GF-D8 (cell line): ENCODE measurements around the gene NOTCH1.

Source experiments
- DNase-seq: peaks from one replicate; lab custom pipeline; 2025; lab: John Stamatoyannopoulos, UW

The NOTCH1 gene

DNA sequence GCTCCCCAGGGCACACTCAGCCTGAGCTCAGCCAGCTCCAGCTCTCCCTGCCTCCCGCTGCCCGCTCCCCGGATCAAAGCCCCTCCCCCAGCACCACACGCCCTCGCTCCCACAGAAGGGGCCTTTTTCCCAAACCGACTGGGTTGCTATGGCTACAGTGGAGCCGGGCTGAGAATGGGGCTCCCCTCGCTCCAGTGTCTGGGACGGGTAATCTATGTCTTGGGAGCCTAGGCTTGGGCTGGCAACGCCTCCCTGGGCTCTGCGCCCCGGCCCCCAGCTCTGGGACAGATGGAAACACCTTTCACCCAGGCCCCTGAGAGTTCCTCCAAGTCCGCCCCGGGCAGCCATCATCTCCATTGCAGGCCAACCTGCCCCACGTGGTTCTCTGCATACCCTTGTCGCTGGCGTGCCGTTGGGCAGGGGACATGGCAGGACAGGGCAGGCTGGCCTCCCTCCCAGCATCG is 29.6 kb downstream of the NOTCH1 start:
- no peak for DNase-seq

DNA sequence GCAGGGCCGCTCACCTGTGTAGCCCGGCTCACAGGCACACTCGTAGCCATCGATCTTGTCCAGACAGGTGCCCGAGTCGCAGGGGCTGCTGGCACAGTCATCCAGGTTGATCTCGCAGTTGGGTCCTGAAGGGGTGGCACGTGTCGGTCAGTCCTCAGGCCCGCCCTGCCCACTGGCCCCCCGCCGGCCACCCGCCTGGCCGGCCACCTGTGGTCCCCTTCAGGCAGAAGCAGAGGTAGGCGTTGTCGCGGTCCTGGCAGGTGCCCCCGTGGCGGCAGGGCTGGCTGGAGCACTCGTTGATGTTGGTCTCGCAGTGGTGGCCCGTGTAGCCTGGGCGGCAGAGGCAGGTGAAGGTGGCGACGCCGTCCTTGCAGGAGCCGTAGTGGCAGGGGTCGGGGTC is 30.6 kb downstream of the NOTCH1 start:
- no peak for DNase-seq

DNA sequence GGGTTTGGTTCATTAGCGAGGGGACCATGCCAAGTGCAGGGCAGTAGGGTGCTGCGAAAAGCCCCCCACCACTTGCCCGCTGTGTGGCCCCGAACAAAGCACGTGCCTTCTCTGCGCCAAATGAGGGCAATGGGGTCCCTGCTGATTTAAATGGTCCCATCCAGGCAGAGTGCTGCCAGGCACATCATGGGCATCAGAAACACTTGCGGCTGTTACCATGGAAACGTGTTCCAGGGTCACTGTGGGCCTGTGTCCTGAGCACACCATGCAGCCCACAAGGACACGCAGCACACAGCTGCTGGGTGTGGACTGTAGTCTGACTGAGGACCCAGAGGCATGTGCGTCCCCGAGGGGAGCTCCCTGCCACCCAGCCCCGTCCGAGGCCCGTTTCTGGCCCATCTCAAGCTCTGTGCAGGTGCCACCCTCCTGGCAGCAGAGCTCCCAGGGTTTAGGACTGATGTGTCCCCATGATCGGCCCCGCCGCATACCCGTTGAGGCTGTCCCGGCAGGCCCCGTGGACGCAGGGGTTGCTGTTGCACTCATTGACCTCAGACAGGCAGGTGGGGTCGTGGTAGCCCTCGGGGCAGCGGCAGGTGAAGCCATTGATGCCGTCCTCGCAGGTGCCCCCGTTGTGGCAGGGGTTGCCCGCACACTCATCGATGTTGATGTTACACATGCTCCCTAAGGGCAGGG is 31.7 kb downstream of the NOTCH1 start:
- no peak for DNase-seq

DNA sequence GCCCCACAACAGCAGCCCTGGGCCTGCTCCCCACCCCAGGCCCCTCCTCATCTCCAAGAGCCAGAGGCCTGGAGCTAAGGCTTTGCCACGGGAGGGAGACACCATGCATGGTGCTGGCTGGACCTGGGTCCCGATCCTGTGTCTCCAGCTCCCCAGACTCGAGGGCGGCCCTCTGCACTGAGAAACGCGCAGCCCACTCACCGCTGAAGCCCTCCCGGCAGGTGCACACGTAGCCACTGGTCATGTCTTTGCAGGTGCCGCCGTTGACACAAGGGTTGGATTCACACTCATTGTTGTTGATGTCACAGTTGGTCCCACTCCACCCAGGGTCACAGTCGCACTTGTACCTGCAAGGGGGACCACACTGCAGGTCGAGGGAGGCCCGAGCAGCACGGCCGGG is 32.7 kb downstream of the NOTCH1 start:
- no peak for DNase-seq

DNA sequence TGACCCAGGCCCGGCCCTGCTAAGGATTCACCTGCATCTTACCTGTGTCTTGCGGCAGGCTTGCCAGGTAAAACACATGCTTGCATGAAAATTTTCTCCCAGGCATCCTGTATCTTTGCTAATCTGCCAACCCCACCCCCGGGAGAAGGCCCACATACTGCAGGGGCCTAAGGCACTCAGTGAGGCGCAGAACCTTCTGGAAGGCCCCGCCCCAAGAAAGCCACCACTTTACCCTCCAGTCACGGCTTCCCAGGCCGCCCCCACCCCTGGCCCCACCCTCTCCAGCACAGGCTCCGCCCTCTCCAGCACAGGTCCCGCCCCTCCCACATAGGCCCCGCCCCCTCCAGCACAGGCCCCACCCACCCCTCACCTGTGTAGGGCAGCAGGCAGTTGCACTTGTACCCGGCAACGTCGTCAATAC is 33.2 kb downstream of the NOTCH1 start:
- DNase-seq = no peak

DNA sequence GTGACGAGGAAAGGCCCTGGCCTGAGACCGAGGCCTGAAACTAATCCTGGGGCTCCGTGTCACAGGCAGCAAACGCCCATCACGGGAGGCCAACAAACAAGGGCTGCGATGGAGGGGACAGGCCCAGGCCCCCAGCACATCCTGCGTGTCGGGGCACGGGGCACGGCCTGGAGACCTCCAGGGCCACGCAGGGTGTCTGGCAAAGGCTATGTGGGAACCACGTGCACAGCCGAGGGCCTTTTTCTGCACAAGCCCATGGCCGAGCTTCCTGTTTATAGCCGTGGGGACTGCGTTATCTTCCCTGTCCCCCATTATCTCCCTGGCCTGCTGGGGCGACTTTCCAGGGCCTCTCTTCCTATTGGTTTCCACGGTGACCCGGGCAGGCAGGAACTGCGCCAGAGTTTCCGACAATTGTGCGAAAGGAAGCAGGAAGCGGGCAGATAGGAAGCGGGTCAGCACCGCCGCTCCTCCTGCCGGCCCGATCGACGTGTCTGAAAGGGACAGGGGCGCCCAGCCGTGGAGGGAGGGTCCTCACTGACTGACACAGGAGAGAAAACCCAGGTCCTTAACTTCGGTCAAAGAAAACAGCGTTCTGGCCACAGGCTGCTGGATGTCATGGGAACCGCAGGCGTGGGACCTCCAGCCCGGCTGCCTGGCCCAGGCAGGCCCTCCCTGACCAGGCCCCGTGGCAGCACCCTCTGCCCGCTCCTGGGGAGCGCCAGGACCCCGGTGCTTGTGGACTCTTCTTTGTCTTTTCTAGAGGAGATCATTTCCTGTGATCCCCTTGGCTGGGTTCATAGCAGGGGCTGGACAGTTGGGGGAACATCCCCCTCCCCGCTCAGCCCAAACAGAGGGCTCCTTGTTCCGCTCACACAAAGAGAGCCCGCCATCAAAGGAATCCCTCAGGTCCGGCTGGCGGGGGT is 33.9 kb downstream of the NOTCH1 start:
- DNase-seq = no peak

DNA sequence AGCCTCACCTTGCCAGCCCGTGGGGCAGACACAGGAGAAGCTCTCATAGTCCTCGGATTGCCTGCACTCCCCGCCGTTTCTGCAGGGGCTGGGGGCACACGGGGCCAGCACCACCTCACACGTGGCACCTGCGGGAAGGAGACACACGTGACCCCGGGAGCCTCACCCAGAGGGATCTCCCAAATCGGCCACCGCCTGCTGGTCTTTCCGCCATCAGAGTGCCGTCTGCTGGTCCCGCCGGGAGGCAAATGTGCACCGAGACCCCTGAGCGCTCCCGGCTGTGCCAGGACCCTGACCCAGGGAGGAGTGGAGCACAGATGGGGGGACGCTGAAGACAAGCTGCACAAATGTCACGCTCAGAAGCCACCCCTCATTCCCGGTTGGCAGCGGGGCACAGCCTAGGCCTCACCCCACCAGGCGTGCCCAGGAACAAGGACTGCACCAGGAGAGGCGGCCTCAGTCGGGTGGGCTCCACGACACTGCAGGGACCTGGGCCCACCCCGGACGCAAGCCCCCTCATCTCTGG is 34.6 kb downstream of the NOTCH1 start:
- no peak for DNase-seq

DNA sequence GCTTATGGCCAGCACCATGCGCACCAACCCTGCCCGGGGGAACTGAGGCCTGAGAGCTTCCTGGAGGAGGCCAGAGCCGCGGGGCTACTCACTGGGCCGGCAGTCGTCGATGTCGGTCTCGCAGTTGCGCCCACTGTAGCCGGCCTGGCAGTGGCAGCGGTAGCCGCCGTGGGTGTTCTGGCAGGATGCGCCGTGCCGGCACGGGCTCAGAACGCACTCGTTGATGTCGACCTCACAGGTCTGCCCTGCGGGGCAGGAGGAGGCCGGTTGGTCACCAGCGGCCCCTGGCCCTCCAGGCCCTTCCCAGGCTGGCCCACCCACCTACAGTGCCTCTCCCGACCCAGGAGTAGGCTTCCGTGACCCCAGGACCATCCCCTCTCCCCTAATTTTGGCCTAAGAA is 35.3 kb downstream of the NOTCH1 start:
- no peak for DNase-seq

DNA sequence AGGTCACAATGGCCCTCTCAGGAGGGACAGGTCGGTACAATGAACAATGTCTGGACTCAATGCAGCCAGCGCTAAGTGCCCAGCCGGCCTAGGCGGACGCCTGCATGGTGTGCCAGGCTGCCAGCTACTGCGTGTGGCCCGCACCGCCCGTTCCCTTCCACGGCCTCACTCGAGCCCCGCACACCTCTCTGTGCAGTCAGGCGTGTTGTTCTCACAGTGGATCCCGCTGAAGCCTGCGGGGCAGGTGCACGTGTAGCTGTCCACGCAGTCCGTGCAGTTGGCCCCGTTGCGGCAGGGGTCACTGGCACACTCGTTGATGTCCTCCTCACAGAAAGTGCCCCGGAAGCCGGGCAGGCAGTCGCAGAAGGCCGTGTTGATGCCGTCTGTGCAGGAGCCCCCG is 36.3 kb downstream of the NOTCH1 start:
- DNase-seq = no peak

DNA sequence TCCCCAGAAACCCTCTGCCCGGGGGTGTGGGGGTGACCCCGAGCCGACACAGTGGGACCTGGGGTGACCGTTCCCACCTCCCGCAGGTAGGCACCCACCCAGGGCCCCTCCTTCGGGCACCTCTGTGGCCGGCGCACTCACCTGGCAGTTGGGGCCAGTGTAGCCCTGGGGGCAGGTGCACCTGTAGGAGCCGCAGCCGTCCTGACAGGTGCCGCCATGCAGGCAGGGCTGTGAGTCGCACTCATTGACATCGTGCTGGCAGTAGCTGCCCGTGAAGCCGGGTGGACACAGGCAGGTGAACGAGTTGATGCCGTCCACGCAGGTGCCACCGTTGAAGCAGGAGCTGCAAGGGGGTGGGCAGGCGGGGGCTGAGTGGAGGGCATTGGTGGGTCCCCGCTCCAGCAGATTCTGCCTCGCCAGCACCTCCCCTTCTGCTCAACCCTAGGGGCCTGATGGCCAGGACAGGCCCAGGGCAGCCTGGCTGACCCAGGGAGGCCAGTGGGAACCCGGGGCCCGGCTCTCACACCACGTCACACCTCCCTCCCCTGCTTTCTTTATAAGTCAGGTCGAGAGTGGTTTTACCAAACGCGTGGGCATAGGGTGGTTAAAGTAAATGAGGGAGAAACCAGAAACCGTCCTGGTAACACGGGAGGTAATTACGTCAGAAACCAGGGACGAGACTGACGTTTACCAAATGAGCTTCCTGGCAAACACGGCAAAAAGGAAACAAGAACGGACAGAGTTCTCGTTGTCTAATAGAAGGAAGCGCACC is 36.9 kb downstream of the NOTCH1 start:
- DNase-seq = no peak

DNA sequence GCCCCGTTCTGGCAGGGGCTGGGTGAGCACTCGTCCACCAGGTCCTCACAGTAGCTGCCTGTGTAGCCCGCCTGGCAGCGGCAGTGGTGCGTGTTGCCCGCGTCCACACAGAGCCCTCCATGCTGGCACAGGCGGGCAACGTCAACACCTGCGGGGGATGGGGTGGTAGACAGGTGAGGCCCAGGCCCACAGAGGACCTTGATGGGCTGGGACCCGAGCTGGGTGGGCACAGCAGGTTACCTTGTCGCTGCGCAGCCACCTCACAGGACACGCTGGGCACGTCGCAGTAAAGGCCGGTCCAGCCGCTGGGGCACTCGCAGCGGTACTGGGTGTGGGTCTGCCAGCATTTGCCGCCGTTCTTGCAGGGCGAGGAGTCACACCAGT is 37.9 kb downstream of the NOTCH1 start:
- no peak for DNase-seq

DNA sequence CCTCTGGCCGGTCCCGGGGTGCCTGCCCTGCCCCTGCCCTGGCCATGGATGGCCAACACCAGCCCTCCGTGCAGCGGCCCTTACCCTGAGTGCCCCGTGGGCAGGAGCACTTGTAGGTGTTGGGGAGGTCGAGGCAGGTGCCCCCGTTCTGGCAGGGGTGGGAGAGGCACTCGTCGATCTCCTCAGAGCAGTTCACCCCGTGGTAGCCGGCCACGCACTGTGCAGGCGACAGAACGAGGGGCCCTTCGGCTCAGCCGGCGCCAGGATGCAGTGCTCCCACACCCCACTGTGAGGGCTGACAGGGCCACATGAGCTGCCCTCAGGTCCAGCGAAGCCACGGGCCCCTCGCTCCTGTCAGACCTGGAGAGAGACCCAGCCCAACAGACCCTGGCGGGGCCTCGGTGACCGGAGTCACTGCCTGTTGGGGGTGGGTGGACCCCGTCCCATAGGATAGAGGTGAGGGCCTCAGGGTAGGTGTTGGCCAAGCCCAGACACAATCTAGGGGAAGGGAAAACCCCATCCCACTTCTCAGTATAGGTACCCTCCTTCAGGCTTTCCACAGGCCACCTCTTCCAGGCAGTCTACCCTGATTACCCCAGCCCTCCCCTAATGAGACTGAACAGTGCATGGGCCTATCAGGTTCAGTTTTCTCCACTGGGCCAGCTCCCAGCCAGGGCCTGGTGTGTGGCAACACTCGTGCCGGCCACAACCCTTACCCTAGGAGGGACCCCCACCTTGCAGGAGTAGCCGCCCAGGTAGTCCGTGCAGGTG is 38.4 kb downstream of the NOTCH1 start:
- no peak for DNase-seq

DNA sequence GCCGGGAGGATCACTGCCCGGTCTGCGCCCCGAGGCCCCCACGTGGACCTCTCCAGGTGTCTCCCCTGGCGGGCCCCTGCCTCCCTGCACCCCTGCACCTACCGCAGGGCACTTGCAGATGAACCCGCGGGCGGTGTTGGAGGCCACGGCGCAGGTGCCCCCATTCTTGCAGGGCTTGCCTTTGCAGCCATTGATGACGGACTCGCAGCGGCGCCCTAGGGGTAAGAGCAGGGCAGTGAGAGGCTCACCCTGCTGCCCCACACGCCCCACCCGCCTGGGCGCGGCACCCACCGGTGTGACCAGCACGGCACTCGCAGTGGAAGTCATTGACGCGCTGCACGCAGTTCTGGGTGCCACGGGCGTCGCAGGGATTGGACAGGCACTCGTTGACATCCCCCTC is 39.4 kb downstream of the NOTCH1 start:
- DNase-seq = no peak

DNA sequence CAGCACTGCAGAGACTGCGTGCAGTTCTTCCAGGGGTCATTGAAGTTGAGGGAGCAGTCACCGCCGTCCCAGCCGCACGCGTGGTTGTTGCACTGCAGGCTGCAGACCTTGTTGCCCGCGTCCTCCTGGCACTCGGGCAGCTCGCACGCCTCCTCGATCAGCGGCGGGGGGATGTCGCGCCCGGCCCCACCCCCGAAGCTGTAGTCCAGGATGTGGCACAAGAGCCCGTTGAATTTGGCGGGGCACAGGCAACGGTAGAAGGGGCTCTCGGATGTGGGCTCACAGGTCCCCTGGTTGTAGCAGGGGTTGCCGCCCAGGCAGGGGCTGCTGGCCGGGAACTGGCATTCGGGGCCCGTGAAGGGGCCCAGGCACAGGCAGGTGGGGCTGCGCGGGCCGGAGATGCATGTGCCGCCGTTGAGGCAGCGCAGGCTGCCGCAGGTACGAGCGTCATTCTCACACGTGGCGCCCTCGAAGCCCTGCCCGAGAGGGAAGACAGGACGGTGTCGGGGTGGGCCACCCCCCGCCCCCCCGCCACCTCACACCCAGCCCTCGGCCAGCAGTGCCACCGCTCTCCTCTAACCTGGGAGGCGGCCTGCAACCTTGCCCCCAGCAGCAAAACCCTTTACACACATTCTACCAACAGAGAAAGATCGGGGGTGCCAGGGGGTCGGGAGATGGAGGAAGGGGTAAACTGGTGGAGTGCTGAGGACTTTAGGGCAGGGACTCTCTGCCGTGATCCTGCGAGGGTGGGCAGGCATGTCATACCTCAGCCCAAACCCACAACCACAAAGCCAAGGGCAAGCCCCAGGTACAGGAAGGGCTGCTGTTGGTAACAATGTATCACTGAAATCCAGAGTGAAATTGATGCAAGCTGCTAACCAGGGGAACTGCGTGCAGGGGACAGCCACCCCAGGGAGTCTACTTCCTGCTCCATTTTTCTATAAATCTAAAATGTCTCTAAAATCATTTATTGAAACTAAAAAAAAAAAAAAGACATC is 40.1 kb downstream of the NOTCH1 start:
- DNase-seq = no peak

DNA sequence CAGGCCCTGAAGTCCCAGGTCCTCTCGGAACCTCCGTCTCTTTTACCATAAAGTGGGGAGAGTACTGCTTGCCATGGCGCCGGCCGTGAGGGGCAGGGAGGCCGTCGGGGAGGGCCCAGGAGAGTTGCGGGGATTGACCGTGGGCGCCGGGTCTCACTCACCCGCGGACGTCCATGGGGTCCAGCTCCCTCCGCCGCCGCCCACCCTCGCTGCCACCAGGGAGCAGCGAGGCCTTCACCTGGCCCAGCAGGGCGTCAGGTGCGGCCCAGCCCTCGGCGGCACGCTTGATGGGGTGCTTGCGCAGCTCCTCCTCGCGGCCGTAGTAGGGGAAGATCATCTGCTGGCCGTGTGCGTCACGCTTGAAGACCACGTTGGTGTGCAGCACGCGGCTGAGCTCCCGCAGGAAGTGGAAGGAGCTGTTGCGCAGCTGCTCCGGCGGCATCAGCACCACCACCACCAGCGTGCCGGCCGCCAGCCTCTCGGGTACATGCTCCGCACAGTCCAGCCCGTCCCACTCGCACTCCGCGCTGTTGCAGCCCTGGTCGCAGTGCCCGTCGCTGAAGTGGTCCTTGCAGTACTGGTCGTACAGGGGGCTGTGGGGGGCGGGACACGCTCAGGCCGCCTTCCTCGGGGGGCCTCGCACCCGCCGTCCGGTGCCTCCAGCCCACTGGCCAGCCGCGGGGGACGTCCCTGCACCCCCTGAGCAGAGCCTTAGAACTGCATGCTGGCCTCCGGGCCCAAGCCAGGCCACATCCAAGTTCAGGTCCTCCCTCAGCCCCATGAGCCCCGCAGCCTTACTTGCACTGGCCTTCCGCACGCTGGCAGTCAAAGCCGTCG is 41.1 kb downstream of the NOTCH1 start:
- no peak for DNase-seq

DNA sequence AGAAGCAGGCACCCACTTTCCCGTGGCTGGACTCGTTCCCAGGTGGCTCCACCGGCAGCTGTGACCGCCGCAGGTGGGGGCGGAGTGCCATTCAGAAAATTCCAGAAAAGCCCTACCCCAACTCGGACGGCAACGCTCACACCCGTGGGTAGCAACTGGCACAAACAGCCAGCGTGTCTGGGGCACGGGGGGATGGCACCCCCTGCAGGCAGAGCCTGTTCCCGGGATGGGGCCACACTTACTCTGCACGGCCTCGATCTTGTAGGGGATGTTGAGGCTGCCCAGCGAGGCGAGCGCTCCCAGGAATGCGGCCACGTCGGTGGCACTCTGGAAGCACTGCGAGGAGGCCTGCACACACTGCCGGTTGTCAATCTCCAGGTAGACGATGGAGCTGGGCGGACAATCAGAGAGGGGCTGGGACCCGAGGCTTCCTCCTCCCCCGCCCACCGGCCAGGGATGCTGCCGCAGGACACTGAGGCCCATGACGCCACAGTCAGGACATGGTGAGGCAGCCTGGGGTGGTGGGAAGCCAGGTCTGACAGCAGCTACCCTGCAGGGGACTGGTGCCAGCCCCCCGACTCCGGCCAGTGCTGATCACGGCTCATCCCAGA is 42.8 kb downstream of the NOTCH1 start:
- no peak for DNase-seq

DNA sequence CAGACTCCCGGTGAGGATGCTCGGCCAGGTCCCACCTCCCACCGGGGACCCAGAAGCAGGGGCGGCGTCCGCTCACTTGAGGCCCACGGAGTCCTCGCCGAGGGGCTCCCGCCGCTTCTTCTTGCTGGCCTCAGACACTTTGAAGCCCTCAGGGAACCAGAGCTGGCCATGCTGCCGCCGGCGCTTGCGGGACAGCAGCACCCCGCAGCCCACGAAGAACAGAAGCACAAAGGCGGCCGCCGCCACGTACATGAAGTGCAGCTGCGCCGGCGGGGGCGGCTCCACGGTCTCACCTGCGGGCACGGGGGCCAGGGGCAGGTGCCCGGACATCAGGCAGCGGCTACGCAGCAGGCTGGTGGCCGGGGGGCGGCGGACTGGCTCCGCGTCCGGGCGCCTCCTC is 43.7 kb downstream of the NOTCH1 start:
- no peak for DNase-seq

DNA sequence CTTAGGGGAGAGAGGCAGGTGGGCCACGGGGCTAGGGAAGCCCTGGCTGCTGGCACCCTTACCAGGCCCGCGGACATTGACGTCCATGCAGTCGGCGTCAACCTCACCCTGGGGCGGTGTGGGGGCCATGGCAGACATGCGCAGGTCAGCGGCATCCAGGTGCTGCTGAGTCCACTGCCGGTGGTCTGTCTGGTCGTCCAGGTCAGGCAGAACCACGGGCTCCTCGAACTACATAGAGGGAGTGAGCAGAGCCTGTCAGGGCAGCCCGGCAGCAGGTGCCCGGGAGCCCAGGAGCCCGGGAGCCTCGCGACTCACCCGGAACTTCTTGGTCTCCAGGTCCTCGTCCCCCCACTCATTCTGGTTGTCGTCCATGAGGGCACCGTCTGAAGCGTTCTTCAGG is 44.2 kb downstream of the NOTCH1 start:
- no peak for DNase-seq
